Muscle layer of colon (tissue), 2 donors: ENCODE measurements around the gene FOSL1.

Source experiments
- H3K27ac ChIP-seq: one replicate; pipeline ENCODE4 v1.7.0; 2013; ENCODE audit warnings: low read depth, mild to moderate bottlenecking, low read length, moderate library complexity
- H3K27me3 ChIP-seq, 2 donors: one replicate each; pipeline ENCODE4 v1.7.0; 2013; ENCODE audit warnings: low read length in 2 of 2, mild to moderate bottlenecking in 2 of 2; ENCODE audit not compliant: insufficient read depth in 2 of 2, control insufficient read depth in 1 of 2
- H3K36me3 ChIP-seq: one replicate; pipeline ENCODE4 v1.7.0; 2013; ENCODE audit warnings: mild to moderate bottlenecking, low read length; ENCODE audit not compliant: insufficient read depth
- H3K4me1 ChIP-seq: one replicate; pipeline ENCODE4 v1.7.0; 2013; ENCODE audit warnings: mild to moderate bottlenecking, low read length; ENCODE audit not compliant: insufficient read depth
- H3K4me3 ChIP-seq, 2 donors: one replicate each; pipeline ENCODE4 v1.7.0; 2013; ENCODE audit warnings: low read length in 2 of 2, low read depth in 1 of 2, mild to moderate bottlenecking in 1 of 2, moderate library complexity in 1 of 2
- H3K9ac ChIP-seq: one replicate; pipeline ENCODE4 v1.7.0; 2013; ENCODE audit warnings: low read length
- H3K9me3 ChIP-seq: one replicate; pipeline ENCODE4 v1.7.0; 2013; ENCODE audit warnings: mild to moderate bottlenecking, low read length
- donor health status: abdominal sarcoma.
- donor health status: Adenocarcinoma of cecum.

Gene FOSL1

DNA sequence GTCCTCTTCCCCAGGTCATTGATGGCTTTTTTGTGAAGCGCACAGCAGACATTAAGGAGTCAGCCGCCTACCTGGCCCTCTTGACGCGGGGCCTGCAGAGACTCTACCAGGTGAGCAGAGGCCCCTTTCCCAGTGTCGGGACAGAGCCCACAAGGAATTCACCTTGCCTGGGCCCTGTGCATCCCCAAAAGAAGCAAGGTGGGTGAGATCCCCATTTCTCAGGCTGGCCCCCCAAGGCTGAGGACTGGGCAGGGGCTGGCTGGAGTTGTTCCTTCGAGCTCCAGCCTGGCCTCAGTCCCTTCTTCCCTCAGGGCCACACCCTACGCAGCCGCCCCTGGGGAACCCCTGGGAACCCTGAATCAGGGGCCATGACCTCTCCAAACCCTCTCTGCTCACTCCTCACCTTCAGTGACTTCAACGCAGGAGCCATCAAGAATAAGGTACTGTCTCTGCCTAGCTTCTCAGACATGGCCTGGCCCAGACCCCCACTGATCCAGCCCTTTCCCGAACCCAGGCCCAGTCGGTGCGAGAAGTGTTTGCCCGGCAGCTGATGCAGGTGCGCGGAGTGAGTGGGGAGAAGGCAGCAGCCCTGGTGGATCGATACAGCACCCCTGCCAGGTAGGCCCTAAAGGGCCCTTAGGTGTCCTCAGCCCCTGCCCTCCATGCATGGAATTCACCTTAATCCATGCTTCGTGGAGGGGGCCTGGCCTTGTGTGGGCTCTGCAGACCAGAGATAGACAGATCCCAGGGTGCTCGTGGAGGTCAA lies 35.3 kb downstream of the FOSL1 start:
- Histone ChIP-seq H3K36me3 (peaks cover 79% of the 10 kb centered on the region), H3K27ac (no peak overlapping the region)

DNA sequence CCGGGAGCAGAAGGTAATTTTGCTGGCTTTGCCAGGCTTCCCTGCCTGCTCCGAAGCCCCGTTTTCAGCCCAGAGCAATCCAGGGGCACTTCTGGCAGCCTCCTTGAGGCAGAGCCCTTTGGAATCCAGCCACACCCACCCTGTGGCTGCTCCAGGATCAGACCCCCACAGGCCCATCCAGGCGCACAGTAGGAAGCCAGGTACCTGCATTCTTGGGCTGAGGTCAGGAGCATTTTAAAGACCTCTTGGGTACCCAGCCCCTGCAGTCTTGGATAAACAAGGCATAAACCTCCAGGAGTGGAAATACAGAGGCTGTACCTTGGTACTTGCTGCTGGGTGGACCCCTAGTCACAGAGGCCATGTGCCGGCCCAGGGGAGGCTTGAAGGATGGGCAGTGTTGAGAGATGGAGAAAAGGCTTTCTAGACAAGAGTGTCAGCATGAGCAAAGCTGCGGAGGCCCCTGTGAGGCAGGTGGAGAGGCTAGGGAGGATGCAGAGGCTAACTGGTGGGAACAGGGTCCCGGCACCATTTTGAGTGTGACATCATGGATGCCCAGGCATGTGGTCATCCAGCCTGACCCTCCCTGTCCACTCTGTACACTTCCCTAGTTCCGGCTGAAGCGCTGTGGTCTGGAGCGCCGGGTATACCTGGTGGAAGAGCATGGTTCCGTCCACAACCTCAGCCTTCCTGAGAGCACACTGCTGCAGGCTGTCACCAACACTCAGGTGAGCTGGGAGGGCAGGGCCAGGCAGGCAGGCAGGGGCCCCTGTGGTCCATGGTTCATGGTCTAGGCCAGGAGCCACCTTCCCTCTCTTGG lies 36.1 kb downstream of the FOSL1 start:
- Histone ChIP-seq H3K36me3 (peaks cover 71% of the 10 kb centered on the region), H3K9me3 (no peaks in the 10 kb centered on the region), H3K4me3 (no peak overlapping the region), H3K27ac (no peak overlapping the region), H3K4me1 (peaks cover 41% of the 10 kb centered on the region), H3K9ac (no peak overlapping the region), H3K27me3 (no peaks in the 10 kb centered on the region)

More for the DNA sequence above, 35.3 kb downstream of the FOSL1 start:
- Histone ChIP-seq H3K27me3 (no peaks in the 10 kb centered on the region), H3K4me1 (peaks cover 41% of the 10 kb centered on the region), H3K4me3 (no peak overlapping the region), H3K9ac (no peak overlapping the region), H3K9me3 (no peaks in the 10 kb centered on the region)

DNA sequence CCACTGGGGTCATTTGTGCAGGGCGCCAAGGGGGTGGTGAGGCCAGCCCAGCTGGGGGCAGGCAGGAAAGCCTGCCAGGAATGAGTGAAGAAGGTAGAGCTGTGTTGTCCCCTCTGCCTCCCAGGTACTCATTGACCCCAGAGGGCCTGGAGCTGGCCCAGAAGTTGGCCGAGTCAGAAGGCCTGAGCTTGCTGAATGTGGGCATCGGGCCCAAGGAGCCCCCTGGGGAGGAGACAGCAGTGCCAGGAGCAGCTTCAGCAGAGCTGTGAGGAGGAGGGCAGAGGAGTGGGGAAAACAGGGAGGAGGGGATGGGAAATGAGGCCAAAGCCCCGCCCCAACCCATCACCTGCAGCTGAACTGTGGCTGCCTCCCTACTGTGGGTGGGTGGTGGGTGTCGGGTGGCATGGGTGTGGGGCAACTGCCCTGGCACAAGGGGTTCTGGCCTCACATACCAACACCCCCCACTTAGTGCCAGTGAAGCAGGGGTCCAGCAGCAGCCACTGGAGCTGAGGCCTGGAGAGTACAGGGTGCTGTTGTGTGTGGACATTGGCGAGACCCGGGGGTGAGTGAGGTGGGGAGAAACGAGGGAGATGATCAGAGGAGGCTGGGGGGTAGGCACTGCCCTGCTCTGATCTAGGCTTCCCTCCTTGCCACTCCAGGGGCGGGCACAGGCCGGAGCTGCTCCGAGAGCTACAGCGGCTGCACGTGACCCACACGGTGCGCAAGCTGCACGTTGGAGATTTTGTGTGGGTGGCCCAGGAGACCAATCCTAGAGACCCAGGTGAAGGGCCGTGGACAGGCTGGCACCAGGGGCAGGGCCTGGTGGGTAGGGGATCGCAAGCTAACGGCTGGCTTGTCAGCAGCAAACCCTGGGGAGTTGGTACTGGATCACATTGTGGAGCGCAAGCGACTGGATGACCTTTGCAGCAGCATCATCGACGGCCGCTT lies 37.0 kb downstream of the FOSL1 start:
- Histone ChIP-seq H3K36me3 (peaks cover 62% of the 10 kb centered on the region), H3K4me3 (no peak overlapping the region), H3K9ac (no peak overlapping the region), H3K4me1 (peaks cover 41% of the 10 kb centered on the region), H3K9me3 (no peaks in the 10 kb centered on the region), H3K27ac (no peak overlapping the region), H3K27me3 (no peaks in the 10 kb centered on the region)

DNA sequence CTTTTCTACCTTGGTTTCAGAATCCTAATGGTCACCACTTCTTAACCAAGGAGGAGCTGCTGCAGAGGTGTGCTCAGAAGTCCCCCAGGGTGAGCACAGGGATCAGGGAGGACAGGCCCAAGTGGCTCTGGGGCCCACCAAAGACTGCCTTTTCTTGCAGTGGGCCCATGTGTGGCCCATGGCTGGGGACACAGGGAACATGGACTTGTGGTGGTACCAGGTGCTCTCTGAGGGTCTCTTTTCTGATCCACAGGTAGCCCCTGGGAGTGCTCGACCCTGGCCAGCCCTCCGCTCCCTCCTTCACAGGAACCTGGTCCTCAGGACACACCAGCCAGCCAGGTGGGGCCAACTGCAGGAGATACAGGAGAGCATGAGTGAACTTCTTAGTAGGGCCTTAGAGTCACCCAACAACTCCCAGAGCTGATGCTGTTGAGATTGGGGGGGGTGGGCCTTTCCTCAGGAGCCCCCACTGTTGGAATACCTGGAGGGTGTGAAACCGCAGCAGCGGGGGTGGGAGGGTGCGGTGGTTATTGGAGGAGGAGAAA lies 37.9 kb downstream of the FOSL1 start:
- Histone ChIP-seq H3K4me3 (peak overlapping the region in 1 of 2 donors; percentile 68), H3K9me3 (no peaks in the 10 kb centered on the region), H3K9ac (no peak overlapping the region), H3K36me3 (peaks cover 55% of the 10 kb centered on the region), H3K4me1 (peaks cover 31% of the 10 kb centered on the region), H3K27ac (peak overlapping the region; percentile 99), H3K27me3 (no peaks in the 10 kb centered on the region)

DNA sequence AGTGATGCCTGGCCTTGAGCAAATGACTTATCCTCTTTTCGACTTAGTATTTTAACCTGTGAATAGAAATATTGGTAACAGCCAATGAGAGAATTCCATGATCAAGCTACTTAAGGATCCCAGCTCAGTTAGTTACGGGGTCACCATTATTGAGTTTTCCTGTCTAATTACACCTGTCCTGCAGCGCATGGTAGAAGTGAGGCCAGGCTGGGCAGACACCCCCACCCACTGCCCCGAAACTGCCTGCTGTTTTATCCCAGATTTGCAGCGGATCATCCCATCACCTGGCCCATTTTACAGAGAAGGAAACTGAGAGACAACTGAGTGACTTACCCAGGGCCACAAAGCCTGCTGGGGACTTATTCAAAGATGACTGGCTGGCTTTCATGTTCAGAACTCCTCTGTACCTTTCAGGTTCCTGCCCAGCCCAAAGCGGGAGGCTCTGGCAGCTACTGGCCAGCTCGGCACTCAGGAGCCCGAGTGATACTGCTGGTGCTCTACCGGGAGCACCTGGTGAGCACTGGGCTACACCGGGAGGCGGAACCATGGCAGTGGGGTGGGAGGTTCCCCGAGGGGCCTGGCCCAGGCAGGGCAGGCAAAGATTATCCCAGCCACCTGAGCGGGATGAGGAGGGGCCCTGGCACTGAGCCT lies 38.5 kb downstream of the FOSL1 start:
- peak overlapping the region; percentile 68 to 71 for H3K4me3 ChIP-seq
- H3K36me3 ChIP-seq = peaks cover 49% of the 10 kb centered on the region
- peaks cover 31% of the 10 kb centered on the region for H3K4me1 ChIP-seq
- H3K27me3 ChIP-seq = no peaks in the 10 kb centered on the region
- H3K27ac ChIP-seq = peak overlapping the region; percentile 99
- H3K9me3 ChIP-seq = no peaks in the 10 kb centered on the region
- H3K9ac ChIP-seq = peak overlapping the region; percentile 93

DNA sequence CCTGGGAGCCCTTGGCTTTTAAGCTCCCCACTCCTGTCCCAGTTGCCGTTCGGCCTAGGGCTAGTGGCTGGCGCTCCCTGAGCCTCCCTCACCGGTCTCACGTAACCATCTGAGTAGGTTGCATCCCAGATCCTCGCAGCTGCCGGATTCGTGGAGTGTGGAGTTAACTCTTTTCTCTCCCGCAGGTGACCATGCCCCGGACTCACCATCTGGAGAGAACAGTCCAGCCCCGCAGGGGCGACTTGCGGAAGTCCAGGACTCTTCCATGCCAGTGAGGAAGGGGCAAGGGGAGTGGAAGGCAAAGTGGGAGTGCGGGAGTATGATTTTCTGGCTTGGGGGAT lies 39.1 kb downstream of the FOSL1 start:
- H3K4me1 ChIP-seq = peaks cover 36% of the 10 kb centered on the region
- H3K36me3 ChIP-seq = peaks cover 47% of the 10 kb centered on the region
- H3K9ac ChIP-seq = peak overlapping the region; percentile 93
- H3K9me3 ChIP-seq = no peaks in the 10 kb centered on the region
- H3K27me3 ChIP-seq = no peaks in the 10 kb centered on the region
- H3K4me3 ChIP-seq = peak overlapping the region; percentile 68 to 71
- H3K27ac ChIP-seq = peak overlapping the region; percentile 99

DNA sequence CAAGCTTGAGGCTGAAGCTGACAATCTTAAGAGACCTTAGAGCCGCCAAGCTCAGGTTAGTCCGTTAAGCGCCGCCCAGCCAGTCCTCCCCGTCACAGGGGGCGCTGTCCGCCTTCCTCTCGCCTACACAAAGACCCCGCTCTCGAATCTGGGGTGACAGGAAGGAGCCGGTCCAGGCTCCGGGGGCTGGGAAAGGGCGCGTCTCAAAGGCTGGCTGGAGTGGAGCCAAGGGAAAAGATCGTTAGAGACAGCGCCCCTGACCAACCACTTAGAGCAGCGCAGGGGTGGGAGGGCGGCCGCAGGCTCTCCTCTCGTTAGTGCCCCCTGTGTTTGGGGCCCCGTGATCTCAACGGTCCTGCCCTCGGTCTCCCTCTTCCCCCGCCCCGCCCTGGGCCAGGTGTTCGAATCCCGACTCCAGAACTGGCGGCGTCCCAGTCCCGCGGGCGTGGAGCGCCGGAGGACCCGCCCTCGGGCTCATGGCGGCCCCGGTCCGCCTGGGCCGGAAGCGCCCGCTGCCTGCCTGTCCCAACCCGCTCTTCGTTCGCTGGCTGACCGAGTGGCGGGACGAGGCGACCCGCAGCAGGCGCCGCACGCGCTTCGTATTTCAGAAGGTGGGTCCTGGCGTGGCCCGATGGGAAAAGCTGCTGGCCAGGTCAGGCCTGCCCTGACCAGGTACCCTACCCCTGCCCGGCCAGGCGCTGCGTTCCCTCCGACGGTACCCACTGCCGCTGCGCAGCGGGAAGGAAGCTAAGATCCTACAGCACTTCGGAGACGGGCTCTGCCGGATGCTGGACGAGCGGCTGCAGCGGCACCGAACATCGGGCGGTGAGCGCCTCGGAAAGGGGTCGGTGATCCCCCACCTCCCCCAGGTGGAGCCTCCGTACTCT lies 39.7 kb downstream of the FOSL1 start, which contains the start of gene MUS81:
MUS81 (plus strand) TSS at position 156 of the 887 bp plus-strand sequence; CDS start at position 477, 321 bp downstream.
- peak within 1 kb of the TSS; percentile 99 for H3K27ac ChIP-seq
- peak within 1 kb of the TSS; percentile 68 to 71 for H3K4me3 ChIP-seq
- peaks cover 42% of the 10 kb centered on the region for H3K4me1 ChIP-seq
- peaks cover 47% of the 10 kb centered on the region for H3K36me3 ChIP-seq
- no peaks in the 10 kb centered on the region for H3K27me3 ChIP-seq
- H3K9ac ChIP-seq = peak within 1 kb of the TSS; percentile 93
- H3K9me3 ChIP-seq = no peaks in the 10 kb centered on the region

DNA sequence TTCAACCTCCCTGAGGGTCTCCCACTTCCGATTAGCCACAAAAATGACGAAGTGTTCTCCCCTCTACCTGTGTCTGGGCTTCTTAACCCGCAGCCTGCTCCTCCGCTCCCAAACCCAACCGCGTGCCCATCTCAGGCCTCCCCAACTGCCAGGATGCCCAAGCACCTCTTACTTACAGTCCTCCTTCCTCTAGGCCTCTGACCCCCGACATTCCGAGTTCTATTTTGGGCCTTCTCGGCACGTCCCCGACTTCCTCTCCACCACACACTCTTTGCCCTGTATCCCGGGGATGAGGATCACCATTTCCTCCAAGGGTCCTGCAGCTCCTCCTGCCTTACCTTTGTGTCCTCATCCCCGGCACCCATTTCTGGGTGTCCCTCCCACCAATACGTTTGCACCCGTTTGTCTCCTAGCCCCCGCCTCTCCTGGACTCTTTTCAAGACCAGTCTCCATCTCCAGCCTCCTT lies 40.3 kb downstream of the FOSL1 start:
- peak overlapping the region; percentile 93 for H3K9ac ChIP-seq
- peaks cover 47% of the 10 kb centered on the region for H3K36me3 ChIP-seq
- H3K4me1 ChIP-seq = peaks cover 45% of the 10 kb centered on the region
- no peaks in the 10 kb centered on the region for H3K27me3 ChIP-seq
- H3K4me3 ChIP-seq = peak overlapping the region; percentile 68 to 71
- H3K9me3 ChIP-seq = no peaks in the 10 kb centered on the region
- H3K27ac ChIP-seq = peak overlapping the region; percentile 99

DNA sequence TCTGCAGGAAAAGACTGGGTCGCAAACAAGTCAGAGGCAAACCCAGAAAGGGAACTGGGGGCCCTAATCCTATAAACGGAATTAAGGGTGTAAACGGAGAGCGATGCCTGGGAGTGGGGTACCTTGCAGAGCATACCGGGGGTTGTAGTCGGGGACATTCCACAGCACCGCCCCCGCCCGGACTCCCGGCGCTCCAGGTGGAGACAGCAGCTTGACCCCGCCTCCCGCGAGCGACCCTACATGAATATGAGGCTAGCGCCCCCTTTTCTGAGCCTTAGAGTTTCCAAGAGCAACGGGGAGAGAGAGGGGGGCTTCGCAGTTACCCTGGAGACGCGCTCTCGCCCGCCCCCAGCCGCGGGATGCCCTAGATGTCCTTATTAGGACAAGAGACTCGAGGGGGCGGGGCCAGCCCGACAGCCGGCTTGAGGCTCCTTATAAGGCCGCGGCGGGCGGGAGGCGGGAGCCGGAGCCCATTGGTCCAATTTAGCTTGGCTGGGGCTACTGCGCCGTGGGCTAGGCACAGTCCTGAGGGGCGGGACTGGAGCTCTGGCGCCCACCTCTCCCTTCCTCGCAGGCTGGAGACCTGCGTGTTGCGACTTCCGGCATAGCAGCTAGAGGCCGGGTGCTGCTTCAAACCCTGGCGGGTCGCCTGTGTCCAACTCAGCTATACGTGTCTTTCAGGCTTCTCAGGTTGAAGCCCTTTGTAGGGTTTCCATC lies 40.9 kb downstream of the FOSL1 start:
- Histone ChIP-seq H3K27me3 (no peaks in the 10 kb centered on the region), H3K27ac (peak overlapping the region; percentile 99), H3K9ac (peak overlapping the region; percentile 93), H3K9me3 (no peaks in the 10 kb centered on the region), H3K4me3 (peak overlapping the region; percentile 68 to 71), H3K36me3 (peaks cover 47% of the 10 kb centered on the region), H3K4me1 (peaks cover 51% of the 10 kb centered on the region)
